Measurements from ENCODE around the gene KHDC1L.
"Not testable (repeated sequence)": the region's sequence is repeated elsewhere in the genome, so short reads cannot be mapped to it uniquely, and the experiment has no call there.

Gene KHDC1L

DNA sequence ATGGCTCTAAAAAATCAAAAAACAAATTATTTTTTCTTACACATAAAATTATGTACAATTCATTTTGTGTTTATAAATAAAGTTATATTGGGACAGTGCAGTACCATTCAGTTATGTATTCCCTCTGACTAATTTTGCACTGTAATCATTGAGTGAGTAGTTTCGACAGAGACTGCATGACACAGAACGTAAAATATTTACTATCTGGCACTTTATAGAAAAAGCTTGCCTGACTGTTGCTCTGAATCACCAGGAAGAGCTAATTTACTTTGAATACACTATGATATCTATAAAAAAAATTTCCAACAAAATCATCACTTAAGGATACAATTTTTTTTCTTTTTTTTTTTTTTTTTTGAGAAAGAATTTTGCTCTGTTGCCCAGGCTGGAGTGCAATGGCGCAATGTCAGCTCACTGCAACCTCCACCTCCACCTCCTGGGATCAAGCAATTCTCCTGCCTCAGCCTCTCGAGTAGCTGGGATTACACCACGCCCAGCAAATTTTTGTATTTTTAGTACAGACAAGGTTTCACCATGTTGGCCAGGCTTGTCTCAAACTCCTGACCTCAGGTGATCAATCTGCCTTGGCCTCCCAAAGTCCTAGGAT, 11.0 kb upstream of the KHDC1L start:
- H3K36me3 ChIP-seq (replicated peaks) = no peaks in the 10 kb centered on the region
- 0 out of 2 replicates have a peak, but pooled peaks cover under 1% of the 10 kb centered on the region for H3K4me1 ChIP-seq
- H3K27me3 ChIP-seq (ENCODE audit: low read depth) = no peaks in the 10 kb centered on the region
- no peak for DNase-seq (ENCODE audit: low spot score in 2 of 2)
- H3K9me3 ChIP-seq = no peaks in the 10 kb centered on the region
- in situ Hi-C loops (cut with MboI; ENCODE audit: low sequenced_read_pairs) = no loop called here
- H3K4me3 ChIP-seq = no peak overlapping the region

- no peak for DNase-seq (ENCODE audit: low spot score in 2 of 2)
- Histone ChIP-seq H3K4me3 (no peak overlapping the region), H3K9me3 (no peaks in the 10 kb centered on the region), H3K27me3 (ENCODE audit: low read depth) (no peaks in the 10 kb centered on the region), H3K36me3 (replicated peaks) (no peaks in the 10 kb centered on the region), H3K4me1 (0 out of 2 replicates have a peak, but pooled peaks cover 2% of the 10 kb centered on the region)
- in situ Hi-C loops (cut with MboI; ENCODE audit: low sequenced_read_pairs) = no loop called here
These were observed 9.4 kb upstream of the KHDC1L start for GRCh38 chr6:73234733-73235132.

- H3K4me3 ChIP-seq; H3K36me3 ChIP-seq (replicated peaks); in situ Hi-C loops (cut with MboI; ENCODE audit: low sequenced_read_pairs); H3K27me3 ChIP-seq (ENCODE audit: low read depth); DNase-seq (ENCODE audit: low spot score in 2 of 2); H3K9me3 ChIP-seq; H3K4me1 ChIP-seq: not testable (repeated sequence)
These were observed 8.7 kb upstream of the KHDC1L start for GRCh38 chr6:73233971-73234370.

GRCh38 chr6:73233048-73233447, 7.8 kb upstream of the KHDC1L start:
- in situ Hi-C loops (cut with MboI; ENCODE audit: low sequenced_read_pairs) = no loop called here
- DNase-seq (ENCODE audit: low spot score in 2 of 2) = no peak
- H3K4me3 ChIP-seq = no peak overlapping the region
- no peaks in the 10 kb centered on the region for H3K36me3 ChIP-seq (replicated peaks)
- H3K4me1 ChIP-seq = 0 out of 2 replicates have a peak, but pooled peaks cover 2% of the 10 kb centered on the region
- no peaks in the 10 kb centered on the region for H3K27me3 ChIP-seq (ENCODE audit: low read depth)
- no peaks in the 10 kb centered on the region for H3K9me3 ChIP-seq

DNA sequence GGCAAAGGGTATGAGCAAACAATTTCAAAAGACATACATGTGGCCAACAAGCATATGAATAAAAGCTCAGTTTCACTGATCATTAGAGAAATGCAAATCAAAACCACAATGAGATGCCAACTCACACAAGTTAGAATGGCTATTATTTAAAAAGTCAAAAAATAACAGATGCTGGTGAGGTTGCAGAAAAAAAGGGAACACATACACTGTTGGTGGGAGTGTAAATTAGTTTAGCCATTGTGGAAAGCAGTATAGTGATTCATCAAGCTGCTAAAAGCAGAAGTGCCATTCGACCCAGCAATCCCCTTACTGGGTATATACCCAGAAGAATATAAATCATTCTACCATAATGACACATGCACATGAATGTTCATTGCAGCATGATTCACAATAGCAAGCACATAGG, 6.7 kb upstream of the KHDC1L start:
- in situ Hi-C loops (cut with MboI; ENCODE audit: low sequenced_read_pairs) = no loop called here
- no peak for DNase-seq (ENCODE audit: low spot score in 2 of 2)
- Histone ChIP-seq H3K9me3 (no peaks in the 10 kb centered on the region), H3K36me3 (replicated peaks) (no peaks in the 10 kb centered on the region), H3K4me3 (no peak overlapping the region), H3K27me3 (ENCODE audit: low read depth) (no peaks in the 10 kb centered on the region), H3K4me1 (0 out of 2 replicates have a peak, but pooled peaks cover 2% of the 10 kb centered on the region)

GRCh38 chr6:73227606-73228255, 2.4 kb upstream of the KHDC1L start:
- Histone ChIP-seq H3K27me3 (ENCODE audit: low read depth) (no peaks in the 10 kb centered on the region), H3K4me1 (0 out of 2 replicates have a peak, but pooled peaks cover 2% of the 10 kb centered on the region), H3K9me3 (no peaks in the 10 kb centered on the region), H3K36me3 (replicated peaks) (no peaks in the 10 kb centered on the region), H3K4me3 (no peak overlapping the region)
- DNase-seq (ENCODE audit: low spot score in 2 of 2) = no peak
- in situ Hi-C loops (cut with MboI; ENCODE audit: low sequenced_read_pairs) = no loop called here

DNA sequence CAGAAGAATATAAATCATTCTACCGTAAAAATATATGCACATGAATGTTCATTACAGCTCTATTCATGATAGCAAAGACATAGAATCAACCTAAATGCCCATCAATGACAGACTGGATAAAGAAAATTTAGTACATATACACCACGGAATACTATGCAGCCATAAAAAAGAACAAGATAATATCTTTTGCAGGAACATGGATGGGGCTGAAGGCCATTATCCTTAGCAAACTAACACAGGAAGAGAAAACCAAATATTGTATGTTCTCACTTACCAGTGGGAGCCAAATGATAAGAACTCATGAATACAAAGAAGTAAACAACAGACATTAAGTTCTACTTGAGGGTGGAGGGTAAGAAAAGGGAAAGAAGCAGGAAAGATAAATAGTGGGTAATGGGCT, 8.4 kb downstream of the KHDC1L start:
- Histone ChIP-seq H3K4me3 (no peak overlapping the region), H3K9me3 (no peaks in the 10 kb centered on the region), H3K27me3 (ENCODE audit: low read depth) (no peaks in the 10 kb centered on the region), H3K4me1 (no peaks in the 10 kb centered on the region), H3K36me3 (replicated peaks) (no peaks in the 10 kb centered on the region)
- in situ Hi-C loops (cut with MboI; ENCODE audit: low sequenced_read_pairs) = no loop called here
- no peak for DNase-seq (ENCODE audit: low spot score in 2 of 2)

DNA sequence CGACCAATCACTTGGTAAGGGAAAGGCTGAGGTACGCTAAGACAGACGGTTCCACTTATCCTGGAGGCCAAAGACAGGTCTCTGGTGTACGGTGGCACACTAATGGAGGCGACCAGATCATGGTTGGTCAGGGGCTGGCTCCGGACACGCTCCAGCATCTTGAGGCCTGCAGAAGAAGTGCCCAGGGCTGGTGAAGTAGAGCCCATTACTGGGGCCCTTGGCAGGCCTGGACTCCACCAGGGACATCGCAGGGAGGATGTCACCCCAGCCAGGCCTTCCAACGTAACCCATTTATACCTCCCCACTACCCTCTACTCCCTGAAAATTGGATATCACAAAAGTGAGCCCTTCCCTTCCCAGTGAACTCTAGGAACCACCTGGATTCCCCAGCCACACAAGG, 16.2 kb downstream of the KHDC1L start:
- Histone ChIP-seq H3K4me1 (no peaks in the 10 kb centered on the region), H3K4me3 (no peak overlapping the region), H3K27me3 (ENCODE audit: low read depth) (no peaks in the 10 kb centered on the region), H3K9me3 (no peaks in the 10 kb centered on the region), H3K36me3 (replicated peaks) (no peaks in the 10 kb centered on the region)
- no peak for DNase-seq (ENCODE audit: low spot score in 2 of 2)
- in situ Hi-C loops (cut with MboI; ENCODE audit: low sequenced_read_pairs) = no loop called here

DNA sequence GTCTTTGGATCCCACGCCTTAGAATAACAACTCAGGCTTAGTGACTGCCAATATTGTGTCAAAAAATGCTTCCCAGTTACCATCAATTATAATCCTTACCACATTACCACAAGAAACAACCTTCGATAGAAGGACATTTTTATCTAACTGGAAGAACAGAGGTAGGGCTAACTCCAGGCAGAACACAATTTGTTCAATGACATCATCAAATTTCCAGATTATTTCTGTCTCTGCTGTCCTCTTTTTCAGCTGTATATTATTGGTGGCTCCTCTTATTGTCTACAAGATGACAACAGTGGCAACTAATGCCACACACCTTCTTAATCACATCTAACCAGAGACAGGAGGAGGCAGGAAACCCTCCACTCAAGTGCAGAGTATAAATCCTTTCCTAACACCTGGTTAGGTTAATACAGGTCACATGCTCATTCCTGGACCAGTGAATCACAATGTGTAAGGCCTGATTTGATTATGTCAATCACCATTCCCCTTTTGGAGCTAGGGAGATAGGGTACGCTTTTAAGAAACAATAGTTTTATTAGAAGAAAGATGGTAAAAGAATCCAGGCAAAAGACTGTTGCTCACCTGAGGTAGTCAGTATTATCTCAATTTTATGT, 18.0 kb downstream of the KHDC1L start:
- in situ Hi-C loops (cut with MboI; ENCODE audit: low sequenced_read_pairs) = no loop called here
- no peak overlapping the region for H3K4me3 ChIP-seq
- DNase-seq (ENCODE audit: low spot score in 2 of 2) = no peak
- no peaks in the 10 kb centered on the region for H3K36me3 ChIP-seq (replicated peaks)
- no peaks in the 10 kb centered on the region for H3K4me1 ChIP-seq
- no peaks in the 10 kb centered on the region for H3K9me3 ChIP-seq
- no peaks in the 10 kb centered on the region for H3K27me3 ChIP-seq (ENCODE audit: low read depth)

- DNase-seq (ENCODE audit: low spot score in 2 of 2) = no peak
- Histone ChIP-seq H3K27me3 (ENCODE audit: low read depth) (no peaks in the 10 kb centered on the region), H3K36me3 (replicated peaks) (no peaks in the 10 kb centered on the region), H3K9me3 (no peaks in the 10 kb centered on the region), H3K4me1 (no peaks in the 10 kb centered on the region), H3K4me3 (no peak overlapping the region)
- in situ Hi-C loops (cut with MboI; ENCODE audit: low sequenced_read_pairs) = no loop called here
These were observed 21.0 kb downstream of the KHDC1L start for GRCh38 chr6:73204252-73204651.

DNA sequence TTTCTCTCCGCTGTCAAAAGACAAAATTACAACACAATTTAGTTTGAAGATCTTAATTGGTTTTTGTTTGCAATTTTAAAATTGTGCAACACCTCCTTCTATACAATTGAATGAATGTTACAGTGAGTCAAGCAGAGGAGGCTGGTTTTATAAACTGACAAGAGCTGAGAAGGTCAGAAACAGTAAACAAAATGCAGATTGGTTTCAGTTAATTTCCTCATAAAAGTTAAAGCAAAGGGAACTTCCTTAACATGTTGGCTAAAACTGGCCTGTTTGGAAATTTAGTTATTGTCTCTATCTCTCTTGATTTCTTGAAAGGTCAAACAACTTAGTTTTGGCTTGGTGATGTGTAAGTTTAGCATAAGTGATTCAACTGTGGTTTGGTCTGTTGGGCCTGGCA, 22.2 kb downstream of the KHDC1L start:
- H3K4me1 ChIP-seq = no peaks in the 10 kb centered on the region
- H3K27me3 ChIP-seq (ENCODE audit: low read depth) = no peaks in the 10 kb centered on the region
- no peaks in the 10 kb centered on the region for H3K9me3 ChIP-seq
- no peak overlapping the region for H3K4me3 ChIP-seq
- no peaks in the 10 kb centered on the region for H3K36me3 ChIP-seq (replicated peaks)
- no peak for DNase-seq (ENCODE audit: low spot score in 2 of 2)
- in situ Hi-C loops (cut with MboI; ENCODE audit: low sequenced_read_pairs) = no loop called here

GRCh38 chr6:73200735-73201134, 24.6 kb downstream of the KHDC1L start:
- Histone ChIP-seq H3K4me1 (no peaks in the 10 kb centered on the region), H3K27me3 (ENCODE audit: low read depth) (no peaks in the 10 kb centered on the region; the same call in 1 of the 2 replicates), H3K4me3 (no peak overlapping the region), H3K36me3 (replicated peaks) (no peaks in the 10 kb centered on the region), H3K9me3 (no peaks in the 10 kb centered on the region)
- in situ Hi-C loops (cut with MboI; ENCODE audit: low sequenced_read_pairs) = no loop called here
- no peak for DNase-seq (ENCODE audit: low spot score in 2 of 2)

DNA sequence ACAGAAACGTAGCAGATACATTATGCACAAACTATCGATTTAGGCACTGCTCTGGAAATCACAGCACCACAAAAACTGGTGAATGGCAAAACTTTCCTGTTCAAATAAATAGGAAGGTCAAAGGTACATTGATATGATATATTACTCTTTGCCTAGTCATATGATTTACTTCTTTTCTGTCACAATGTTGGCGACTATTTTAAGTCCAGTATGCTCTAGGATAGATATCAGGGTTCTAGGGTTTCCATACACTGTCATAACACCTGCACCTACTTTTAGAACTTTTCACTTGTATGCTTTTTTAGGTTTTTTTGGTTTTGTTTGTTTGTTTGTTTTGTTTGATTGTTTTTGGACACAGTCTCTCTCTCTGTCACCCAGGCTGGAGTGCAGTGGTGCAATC, 25.0 kb downstream of the KHDC1L start:
- Histone ChIP-seq H3K4me3 (no peak overlapping the region), H3K36me3 (replicated peaks) (no peaks in the 10 kb centered on the region), H3K9me3 (no peaks in the 10 kb centered on the region), H3K27me3 (ENCODE audit: low read depth) (peaks cover 2% of the 10 kb centered on the region; the same call in 1 of the 2 replicates), H3K4me1 (no peaks in the 10 kb centered on the region)
- in situ Hi-C loops (cut with MboI; ENCODE audit: low sequenced_read_pairs) = no loop called here
- DNase-seq (ENCODE audit: low spot score in 2 of 2) = no peak

- no peaks in the 10 kb centered on the region for H3K36me3 ChIP-seq (replicated peaks)
- no peaks in the 10 kb centered on the region for H3K9me3 ChIP-seq
- in situ Hi-C loops (cut with MboI; ENCODE audit: low sequenced_read_pairs) = no loop called here
- no peak for DNase-seq (ENCODE audit: low spot score in 2 of 2)
- H3K27me3 ChIP-seq (ENCODE audit: low read depth) = peaks cover 2% of the 10 kb centered on the region; the same call in 1 of the 2 replicates
- no peak overlapping the region for H3K4me3 ChIP-seq
- H3K4me1 ChIP-seq = no peaks in the 10 kb centered on the region
These were observed 30.6 kb downstream of the KHDC1L start for GRCh38 chr6:73194744-73195143.

All from HAP-1 (cell line).